HepG2 (cell line): Measurements from ENCODE around the gene TMEM167B. TPM values are rescaled to one million over a fixed set of nuclear protein-coding genes. Genes with fewer than 3 reads are reported as not detected.

ENCODE experiments used
- ATF1 ChIP-seq: IDR thresholded peaks from 2 replicates; pipeline ENCODE4 v1.6.1; 2016; ENCODE audit warnings: mild to moderate bottlenecking, control low read depth
- CERS6 ChIP-seq: sonication (generic); formaldehyde crosslinking; IDR thresholded peaks from 2 replicates; pipeline ENCODE4 v1.5.0; 2020; ENCODE audit warnings: missing genetic modification reagents
- CREB3 ChIP-seq: sonication (generic); formaldehyde crosslinking; IDR thresholded peaks from 2 replicates; pipeline ENCODE4 v1.5.0; 2020; ENCODE audit warnings: missing genetic modification reagents
- DR1 ChIP-seq: sonication (generic); formaldehyde crosslinking; IDR thresholded peaks from 2 replicates; pipeline ENCODE4 v1.8.0; 2021; ENCODE audit warnings: mild to moderate bottlenecking, missing genetic modification reagents, inconsistent platforms
- FOXM1 ChIP-seq: sonication (generic); formaldehyde crosslinking; IDR thresholded peaks from 2 replicates; pipeline ENCODE4 v1.5.0; 2020; ENCODE audit warnings: missing genetic modification reagents
- HDAC6 ChIP-seq: fragments of 200-600 bp; sonication (generic); IDR thresholded peaks from 2 replicates; pipeline ENCODE4 v1.7.0; 2017; ENCODE audit warnings: mild to moderate bottlenecking, antibody characterized with exemption, low read length, low read depth
- HNRNPLL ChIP-seq: fragments of 200-400 bp; formaldehyde crosslinking; IDR thresholded peaks from 2 replicates; pipeline ENCODE4 v1.6.1; 2017; ENCODE audit warnings: mild to moderate bottlenecking, low read depth, low read length; ENCODE audit not compliant: poor library complexity, severe bottlenecking
- ISX ChIP-seq: sonication (generic); formaldehyde crosslinking; conservative IDR thresholded peaks from 2 replicates; pipeline ENCODE4 v1.5.0; 2020; ENCODE audit warnings: missing genetic modification reagents
- MED8 ChIP-seq: sonication (generic); formaldehyde crosslinking; IDR thresholded peaks from 2 replicates; pipeline ENCODE4 v1.8.1; 2023; ENCODE audit warnings: mild to moderate bottlenecking, missing genetic modification reagents; ENCODE audit not compliant: insufficient replicate concordance
- NFKB2 ChIP-seq: sonication (generic); formaldehyde crosslinking; IDR thresholded peaks from 2 replicates; pipeline ENCODE4 v1.4.0; 2020; ENCODE audit warnings: missing genetic modification reagents, borderline replicate concordance
- PHF21A ChIP-seq: sonication (generic); formaldehyde crosslinking; IDR thresholded peaks from 2 replicates; pipeline ENCODE4 v1.5.0; 2020; ENCODE audit warnings: mild to moderate bottlenecking, missing genetic modification reagents
- REPIN1 ChIP-seq: sonication (generic); formaldehyde crosslinking; IDR thresholded peaks from 2 replicates; pipeline ENCODE4 v1.8.0; 2022; ENCODE audit warnings: missing genetic modification reagents, low read depth, mild to moderate bottlenecking, borderline replicate concordance
- RFX5 ChIP-seq: IDR thresholded peaks from 2 replicates; pipeline ENCODE4 v1.6.1; 2011; ENCODE audit warnings: low read depth, low read length, improper control_type of control experiment
- SAP130 ChIP-seq: IDR thresholded peaks from 2 replicates; pipeline ENCODE4 v1.6.1; 2016; ENCODE audit warnings: low read depth
- SP2 ChIP-seq: sonication (generic); formaldehyde crosslinking; IDR thresholded peaks from 2 replicates; pipeline ENCODE4 v1.5.1; 2020; ENCODE audit warnings: mild to moderate bottlenecking, missing genetic modification reagents
- TBX3 ChIP-seq: fragments of 450-650 bp; IDR thresholded peaks from 2 replicates; pipeline ENCODE4 v1.6.1; 2017; ENCODE audit warnings: antibody characterized with exemption, mild to moderate bottlenecking, inconsistent platforms, borderline replicate concordance
- THAP11 ChIP-seq: IDR thresholded peaks from 2 replicates; pipeline ENCODE4 v1.6.1; 2016; ENCODE audit warnings: missing biosample characterization, missing genetic modification reagents
- TP53 ChIP-seq: sonication (generic); formaldehyde crosslinking; conservative IDR thresholded peaks from 2 replicates; pipeline ENCODE4 v1.4.0; 2020; ENCODE audit warnings: missing genetic modification reagents
- ZBTB21 ChIP-seq: sonication (generic); formaldehyde crosslinking; IDR thresholded peaks from 2 replicates; pipeline ENCODE4 v1.4.0; 2020; ENCODE audit warnings: missing genetic modification reagents
- ZBTB42 ChIP-seq: sonication (generic); formaldehyde crosslinking; IDR thresholded peaks from 2 replicates; pipeline ENCODE4 v1.5.0; 2020; ENCODE audit warnings: mild to moderate bottlenecking, missing genetic modification reagents
- ZNF30 ChIP-seq: sonication (generic); formaldehyde crosslinking; IDR thresholded peaks from 2 replicates; pipeline ENCODE4 v1.5.0; 2020; ENCODE audit warnings: mild to moderate bottlenecking, missing genetic modification reagents
- ZNF580 ChIP-seq: IDR thresholded peaks from 2 replicates; pipeline ENCODE4 v1.6.1; 2016; ENCODE audit warnings: low read depth, borderline replicate concordance
- ZNF75D ChIP-seq: sonication (generic); formaldehyde crosslinking; IDR thresholded peaks from 2 replicates; pipeline ENCODE4 v1.8.1; 2023; ENCODE audit warnings: missing genetic modification reagents, mild to moderate bottlenecking, borderline replicate concordance
- ZNF781 ChIP-seq: sonication (generic); formaldehyde crosslinking; IDR thresholded peaks from 2 replicates; pipeline ENCODE4 v1.5.1; 2020; ENCODE audit warnings: borderline replicate concordance, mild to moderate bottlenecking, missing genetic modification reagents; ENCODE audit errors: not compliant biosample characterization
- ZSCAN29 ChIP-seq: sonication (generic); formaldehyde crosslinking; conservative IDR thresholded peaks from 2 replicates; pipeline ENCODE4 v1.4.0; 2020; ENCODE audit warnings: mild to moderate bottlenecking, missing genetic modification reagents
- polyA plus RNA-seq, 8 experiments: library from polyadenylated mRNA; depleted of rRNA in 3 of 8; stranded (reverse) in 7 of 8; unstranded in 1 of 8; fragments of >200 nt; fragmentation: Illumina TruSeq in 4 of 8; extraction: Trizol in 4 of 8; gene quantifications; 2 replicates each; pipeline versions ENCODE4 v1.2.1 to v1.2.3, GENCODE V29; 2011 to 2016; ENCODE audit warnings: low read depth in 4 of 8, missing spikeins in 1 of 8, mixed read lengths in 1 of 8; ENCODE audit not compliant: insufficient read depth in 1 of 8
- total RNA-seq, 5 experiments: library from RNA; depleted of rRNA; stranded (reverse); fragments of >200 nt; fragmentation: Illumina TruSeq; extraction: Trizol; gene quantifications; 2 replicates each; pipeline ENCODE4 v1.2.3, GENCODE V29; 2016; ENCODE audit warnings: low read depth in 1 of 5
- TF ChIP-seq, protein P1 (sequence below): sonication (generic); formaldehyde crosslinking; IDR thresholded peaks from 2 replicates; pipeline ENCODE4 v1.8.0; 2022; ENCODE audit warnings: mild to moderate bottlenecking, missing genetic modification reagents, moderate library complexity

The TMEM167B gene
- total and polyA plus RNA-seq, 2 of the 13 experiments (the other 11 are each of a cell fraction or from before 2014, with no cell fraction given) = 9.5 to 22.4 TPM

DNA sequence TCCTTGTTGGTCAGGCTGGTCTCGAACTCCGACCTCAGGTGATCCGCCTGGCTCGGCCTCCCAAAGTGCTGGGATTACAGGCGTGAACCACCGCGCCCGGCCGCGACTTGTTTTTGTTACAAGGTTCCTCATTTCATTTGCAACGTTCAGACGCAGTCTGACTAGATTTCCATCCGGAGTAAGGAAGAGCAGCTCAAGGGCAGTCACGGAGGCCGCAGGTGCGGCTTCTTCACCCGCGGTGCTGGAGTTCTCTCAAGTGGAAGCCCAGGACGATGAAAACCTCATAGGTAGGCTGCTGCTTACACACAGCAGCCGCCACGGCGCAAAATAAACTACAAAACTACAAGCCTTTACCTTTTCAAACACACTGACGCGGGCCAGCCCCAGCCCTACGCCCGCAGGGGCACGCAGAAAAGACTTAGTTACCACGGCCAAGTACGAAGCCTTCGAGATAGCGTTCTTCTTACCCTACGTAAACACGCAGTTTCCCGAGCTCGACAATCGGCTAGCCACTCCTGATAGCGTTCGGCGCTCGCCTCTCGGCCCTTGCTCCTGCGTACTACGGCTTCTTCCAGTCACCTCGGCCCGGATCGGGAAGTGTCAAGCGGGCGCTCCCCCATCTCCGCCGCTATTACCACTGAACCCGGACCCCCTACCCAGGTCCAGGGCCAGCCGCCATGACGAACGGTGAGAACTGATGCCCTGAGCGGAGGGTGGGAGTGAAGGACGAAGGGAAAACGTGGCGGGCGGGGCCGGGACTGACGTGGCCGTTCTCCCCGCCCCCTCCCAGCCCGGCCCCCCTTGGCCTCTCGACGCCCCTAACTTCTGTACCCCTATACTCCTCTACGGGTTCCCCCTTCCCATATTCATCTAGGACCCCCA lies at the start of gene TMEM167B (continued):
- TF ChIP-seq REPIN1 (CRISPR knock-in tag) = peak; percentile 83
- TF ChIP-seq FOXM1 (CRISPR knock-in tag) = no peak
- TF ChIP-seq MED8 = peak; percentile 64
- no peak for TF ChIP-seq CREB3 (CRISPR knock-in tag)
- TF ChIP-seq PHF21A (CRISPR knock-in tag) = no peak
- TF ChIP-seq ZNF30 (CRISPR knock-in tag) = no peak
- TF ChIP-seq ZBTB21 (CRISPR knock-in tag) = peak; percentile 50; the same call in 1 of the 2 replicates
- TF ChIP-seq, protein P1, sequence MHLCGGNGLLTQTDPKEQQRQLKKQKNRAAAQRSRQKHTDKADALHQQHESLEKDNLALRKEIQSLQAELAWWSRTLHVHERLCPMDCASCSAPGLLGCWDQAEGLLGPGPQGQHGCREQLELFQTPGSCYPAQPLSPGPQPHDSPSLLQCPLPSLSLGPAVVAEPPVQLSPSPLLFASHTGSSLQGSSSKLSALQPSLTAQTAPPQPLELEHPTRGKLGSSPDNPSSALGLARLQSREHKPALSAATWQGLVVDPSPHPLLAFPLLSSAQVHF = no peak
- 0 out of 2 replicates have a peak, but pooled peaks have one; percentile 31 for TF ChIP-seq RFX5
- peak; percentile 93 for TF ChIP-seq HNRNPLL
- no peak for TF ChIP-seq DR1
- peak; percentile 52; the same call in 1 of the 2 replicates for TF ChIP-seq ISX (CRISPR knock-in tag)
- TF ChIP-seq HDAC6 = no peak
- TF ChIP-seq ZNF75D = peak; percentile 75; the same call in 1 of the 2 replicates
- peak; percentile 94 for TF ChIP-seq SAP130 (CRISPR knock-in tag)
- peak; percentile 91; the same call in 1 of the 2 replicates for TF ChIP-seq NFKB2
- TF ChIP-seq THAP11 (CRISPR knock-in tag) = peak; percentile 92
- TF ChIP-seq ZNF781 (CRISPR knock-in tag) = peak; percentile 54
- peak; percentile 87 for TF ChIP-seq ZSCAN29 (CRISPR knock-in tag)
- peak; percentile 76; the same call in 1 of the 2 replicates for TF ChIP-seq ATF1 (CRISPR knock-in tag)
- TF ChIP-seq ZBTB42 (CRISPR knock-in tag) = no peak
- no peak for TF ChIP-seq CERS6 (CRISPR knock-in tag)
- no peak; the same call in 1 of the 2 replicates for TF ChIP-seq TP53 (CRISPR knock-in tag)
- peak; percentile 65; the same call in 1 of the 2 replicates for TF ChIP-seq TBX3
- peak; percentile 92; the same call in 1 of the 2 replicates for TF ChIP-seq ZNF580
- peak; percentile 54 for TF ChIP-seq SP2 (CRISPR knock-in tag)
